SK-N-SH (cell line): Measurements from ENCODE around the gene SMARCA2.

Experiments
- CTCF ChIP-seq: fragments of 200-600 bp; sonication (generic); IDR thresholded peaks from 2 replicates; pipeline ENCODE4 v1.6.1; 2017; ENCODE audit warnings: antibody characterized with exemption, mild to moderate bottlenecking, moderate library complexity
- ELF1 ChIP-seq: IDR thresholded peaks from 2 replicates; pipeline ENCODE4 v1.4.0; 2012
- EZH2phosphoT487 ChIP-seq: fragments of 200-600 bp; sonication (generic); IDR thresholded peaks from 2 replicates; pipeline ENCODE4 v1.6.1; 2017; ENCODE audit warnings: low read depth, mixed run types, mild to moderate bottlenecking, antibody characterized with exemption, moderate library complexity, borderline replicate concordance
- GABPA ChIP-seq: IDR thresholded peaks from 2 replicates; pipeline ENCODE4 v1.4.0; 2012; ENCODE audit warnings: low read depth, mild to moderate bottlenecking
- NFIC ChIP-seq: IDR thresholded peaks from 2 replicates; pipeline ENCODE4 v1.4.0; 2012; ENCODE audit warnings: borderline replicate concordance
- RFX5 ChIP-seq: IDR thresholded peaks from 2 replicates; pipeline ENCODE4 v1.6.1; 2012; ENCODE audit warnings: mild to moderate bottlenecking, improper control_type of control experiment, low read length
- SIN3A ChIP-seq: IDR thresholded peaks from 2 replicates; pipeline ENCODE4 v1.6.1; 2012; ENCODE audit warnings: low read depth, mild to moderate bottlenecking, low read length, moderate library complexity, borderline replicate concordance
- SMC3 ChIP-seq: IDR thresholded peaks from 2 replicates; pipeline ENCODE4 v1.6.1; 2012; ENCODE audit warnings: low read depth, low read length, improper control_type of control experiment

GRCh38 chr9:2173861-2174260, 158.7 kb downstream of the SMARCA2 start:
- TF ChIP-seq GABPA (no peak), ELF1 (no peak), CTCF (no peak), SIN3A (no peak), SMC3 (no peak), NFIC (no peak), RFX5 (no peak), EZH2phosphoT487 (no peak)
